ELR (cell line): ENCODE measurements around the gene EPHA6.

Experiments
- DNase-seq: peaks from one replicate; pipeline ENCODE4 v3.0.0-alpha.2; 2015; ENCODE audit warnings: low read depth

Gene EPHA6

GRCh38 chr3:97705764-97706163 lies 891.4 kb downstream of the EPHA6 start:
- DNase-seq: no peak

DNA sequence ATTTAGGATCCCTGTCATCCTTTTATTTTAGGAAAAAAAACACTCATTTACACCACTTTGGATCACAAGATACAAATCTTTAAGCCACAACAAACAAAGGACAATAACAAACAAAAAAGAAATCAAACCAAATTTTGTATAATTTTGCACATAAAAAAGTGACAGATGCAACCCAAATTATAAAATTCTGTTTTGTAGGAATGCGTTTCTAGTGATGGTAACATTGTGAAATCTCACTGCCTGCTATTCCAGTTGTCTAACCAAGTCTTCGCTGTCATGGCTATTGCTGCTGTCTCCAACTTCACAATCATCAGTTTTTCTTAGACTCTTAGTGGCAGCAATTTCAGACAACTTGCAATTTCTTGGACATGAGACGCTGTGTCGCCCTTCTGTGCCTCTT lies 891.8 kb downstream of the EPHA6 start:
- no peak for DNase-seq

GRCh38 chr3:97711654-97712053 lies 897.3 kb downstream of the EPHA6 start:
- no peak for DNase-seq

GRCh38 chr3:97712919-97713318 lies 898.5 kb downstream of the EPHA6 start:
- no peak for DNase-seq

- no peak for DNase-seq
These were observed 899.2 kb downstream of the EPHA6 start for GRCh38 chr3:97713634-97714033.

GRCh38 chr3:97719156-97719821 lies 904.9 kb downstream of the EPHA6 start:
- DNase-seq: peak; percentile 70

- DNase-seq: no peak
These were observed 906.0 kb downstream of the EPHA6 start for GRCh38 chr3:97720417-97720816.

DNA sequence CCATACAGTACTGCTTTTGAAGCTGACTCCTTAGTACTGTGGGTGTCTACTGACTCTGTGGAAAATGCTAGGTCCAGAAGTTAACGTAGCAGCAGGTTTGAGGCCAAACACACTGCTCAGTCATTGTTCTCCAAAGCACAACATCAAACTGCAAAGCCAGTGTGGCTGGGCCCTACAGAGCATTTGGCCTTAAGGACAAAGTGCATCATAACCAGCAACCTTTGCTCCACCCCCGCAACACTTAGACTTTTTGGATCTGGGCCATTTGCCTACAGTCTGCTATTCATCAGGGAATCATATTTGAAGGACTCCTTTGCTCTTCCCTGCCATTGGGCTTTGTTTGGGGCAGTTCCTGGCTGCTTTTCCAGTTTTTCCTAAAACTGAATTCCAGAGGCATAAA lies 907.1 kb downstream of the EPHA6 start:
- no peak for DNase-seq

- DNase-seq: no peak
These were observed 922.5 kb downstream of the EPHA6 start for GRCh38 chr3:97736928-97737327.

DNA sequence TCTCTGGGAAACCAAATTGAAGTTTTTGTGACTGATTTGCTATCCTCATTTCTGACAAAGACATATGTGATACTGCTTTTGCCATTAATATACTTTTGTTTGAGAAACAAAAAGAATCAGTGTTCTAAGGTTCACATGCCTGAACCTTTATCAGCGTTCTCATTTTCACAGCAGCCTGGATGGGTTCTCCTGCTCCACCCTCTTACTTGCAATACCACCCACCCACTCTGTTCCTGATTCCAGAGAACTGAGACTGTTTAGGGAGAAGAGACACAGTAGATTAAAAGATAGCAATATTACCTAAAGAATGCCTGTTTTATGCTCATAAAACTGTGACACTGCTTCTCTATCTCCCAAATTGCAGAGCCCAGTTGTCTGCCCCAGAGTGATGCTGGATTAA lies 924.4 kb downstream of the EPHA6 start:
- no peak for DNase-seq

GRCh38 chr3:97742036-97742435 lies 927.6 kb downstream of the EPHA6 start:
- DNase-seq: no peak

GRCh38 chr3:97744289-97744688 lies 929.9 kb downstream of the EPHA6 start:
- DNase-seq: no peak

DNA sequence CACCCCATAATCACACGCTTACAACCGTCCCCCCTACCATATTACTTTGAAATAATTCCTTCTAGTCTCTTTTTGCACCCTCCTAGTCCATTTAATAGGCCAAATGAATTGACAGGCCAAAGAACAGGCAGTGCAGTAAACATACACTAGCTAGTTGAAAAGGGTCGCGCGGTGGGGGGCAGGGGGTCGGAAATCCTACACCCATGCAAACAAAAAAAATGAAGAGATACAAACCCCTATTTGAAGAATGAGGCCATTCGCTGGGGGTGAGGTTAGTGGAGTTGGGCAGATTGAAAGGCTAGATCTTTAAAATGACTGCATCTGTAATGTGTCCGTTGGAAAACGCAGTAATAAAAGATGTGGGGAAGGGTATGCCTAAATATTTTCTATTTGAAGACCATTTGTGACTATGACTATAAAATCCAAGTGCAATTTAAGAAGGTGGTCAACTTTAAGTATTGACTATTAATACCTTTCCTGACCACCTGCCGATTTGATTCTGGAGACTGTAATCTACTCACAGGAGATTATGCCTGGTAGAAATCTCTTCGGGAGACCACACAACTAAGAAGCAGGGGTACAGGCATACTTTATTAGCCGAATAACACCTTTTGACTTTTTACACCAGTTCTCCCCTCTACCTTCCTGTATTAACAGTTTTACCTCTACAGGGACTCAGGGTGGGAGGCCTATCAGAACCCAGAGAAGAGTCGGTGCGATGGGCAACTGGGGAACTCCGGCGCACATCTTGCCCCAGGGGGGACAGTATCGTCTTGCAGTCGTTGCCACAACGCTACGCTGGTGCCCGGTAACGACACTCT lies 949.4 kb downstream of the EPHA6 start:
- peak; percentile 1 for DNase-seq

DNA sequence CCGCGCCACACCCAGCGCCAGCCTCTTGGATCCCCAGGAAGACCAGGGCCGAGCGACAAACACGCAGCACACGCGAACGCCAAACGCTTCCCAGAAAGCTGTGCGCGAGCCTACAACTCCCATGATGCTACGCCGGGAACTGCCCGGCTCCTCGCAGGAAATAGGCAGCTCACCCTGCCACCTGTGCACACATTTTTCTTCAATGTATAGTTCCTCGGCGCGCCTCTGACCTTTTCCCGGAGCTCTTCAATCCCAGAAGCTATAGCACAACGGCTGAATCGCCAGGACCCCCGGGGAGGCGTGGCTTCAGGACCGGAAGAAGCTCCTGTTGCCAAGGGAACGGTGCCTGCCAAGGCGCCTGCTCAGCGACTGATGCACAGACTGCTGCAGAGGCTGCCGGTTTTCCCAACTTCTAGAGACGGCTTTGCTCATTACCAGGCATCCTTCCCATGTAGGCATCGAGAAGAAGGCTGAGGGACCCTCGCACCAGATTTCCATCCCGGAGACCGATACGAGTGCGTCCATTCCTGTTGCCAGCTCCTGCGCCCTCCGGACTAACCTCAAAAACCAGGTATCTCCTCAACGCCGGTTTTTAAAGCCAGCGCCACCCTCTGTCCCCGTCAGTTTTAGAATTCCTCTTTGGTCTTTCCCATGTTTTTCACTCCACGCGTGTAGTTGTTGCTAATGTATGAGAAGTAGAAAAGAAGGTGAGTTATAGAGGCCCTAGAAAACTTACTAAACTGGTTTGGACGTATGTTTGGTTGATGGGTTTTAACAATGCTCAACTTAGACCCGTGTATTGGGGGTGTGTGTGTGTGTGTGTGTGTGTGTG lies 950.2 kb downstream of the EPHA6 start, which contains the start of gene ARL6:
Gene ARL6, plus strand, starts transcription at position 352 of the 832 bp plus-strand sequence. CDS start 3,350 bp downstream, outside the sequence.
- peak; percentile 86 for DNase-seq

DNA sequence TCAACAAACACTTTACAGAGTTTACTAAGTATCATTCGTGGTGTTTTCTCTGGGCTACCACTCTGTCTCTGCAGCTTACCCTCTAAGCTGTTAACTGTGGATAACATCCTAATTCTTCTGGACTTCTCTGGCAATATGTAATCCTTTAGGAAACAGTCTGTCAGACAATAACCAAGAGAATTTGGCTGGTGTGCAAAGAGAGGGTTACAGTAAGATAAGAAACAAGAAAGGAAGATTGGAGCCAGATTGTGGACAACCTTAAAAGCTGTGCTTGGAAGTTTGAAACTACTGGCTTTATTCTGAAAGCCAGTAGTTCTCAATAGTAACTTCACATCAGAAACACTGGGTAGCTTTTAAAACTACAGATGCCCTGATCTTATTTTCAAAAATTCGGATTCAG lies 950.9 kb downstream of the EPHA6 start:
- no peak for DNase-seq

DNA sequence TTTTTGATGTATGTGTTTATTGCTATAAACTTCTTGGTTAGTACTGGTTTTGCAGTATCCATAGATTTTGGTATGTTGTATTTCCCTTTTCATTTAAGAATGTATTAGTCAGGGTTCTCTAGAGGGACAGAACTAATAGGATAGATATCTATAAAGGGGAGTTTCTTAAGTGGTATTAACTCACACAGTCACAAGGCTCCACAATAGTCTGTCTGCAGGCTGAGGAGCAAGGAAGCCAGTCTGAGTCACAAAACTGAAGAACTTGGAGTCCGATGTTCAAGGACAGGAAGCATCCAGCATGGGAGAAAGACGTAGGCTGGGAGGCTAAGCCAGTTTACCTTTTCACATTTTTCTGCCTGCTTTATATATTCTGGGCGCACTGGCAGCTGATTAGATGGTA lies 958.5 kb downstream of the EPHA6 start:
- DNase-seq: no peak

DNA sequence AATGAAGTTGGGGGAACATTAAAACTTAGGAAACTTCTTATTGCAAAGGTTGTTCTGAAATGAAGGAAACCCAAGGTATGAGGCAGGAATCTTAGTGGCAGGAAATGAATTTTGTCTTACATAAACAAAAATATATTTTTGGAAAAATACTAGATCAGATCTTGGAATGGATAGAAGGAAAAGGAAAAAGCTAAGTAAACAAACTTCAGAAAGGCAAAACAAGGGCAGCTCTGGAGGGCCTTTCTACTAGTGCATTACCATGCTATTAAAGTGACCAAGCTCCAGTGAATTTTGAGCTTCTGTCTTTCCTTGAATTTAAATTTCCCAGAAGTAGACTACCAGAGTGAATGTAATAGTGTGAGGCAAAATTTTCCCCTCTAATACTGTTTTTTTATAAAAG lies 963.8 kb downstream of the EPHA6 start:
- DNase-seq: no peak

- DNase-seq: peak; percentile 61
These were observed 979.1 kb downstream of the EPHA6 start for GRCh38 chr3:97793420-97794019.

DNA sequence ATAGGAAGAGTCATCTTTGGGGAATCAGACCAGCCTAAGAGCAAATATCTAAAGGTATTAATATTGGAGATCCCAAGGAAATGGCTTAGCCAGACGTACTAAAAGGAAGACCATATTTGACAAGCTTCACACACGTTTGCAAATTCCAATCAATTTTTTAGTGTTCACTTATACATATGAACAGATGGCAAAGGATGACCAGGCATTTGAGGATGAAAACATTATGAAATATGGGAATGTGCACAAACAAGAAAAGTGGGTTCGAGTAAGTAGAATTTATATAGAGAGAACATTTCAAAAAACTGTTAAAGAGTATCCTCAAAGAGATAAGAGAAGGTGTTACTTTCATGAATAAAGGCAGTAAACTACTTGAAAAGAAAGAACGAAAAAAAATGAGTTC lies 981.6 kb downstream of the EPHA6 start:
- DNase-seq: no peak
